B cell (primary cell): ENCODE results near the gene MORC1. TPM values are rescaled to one million over a fixed set of nuclear protein-coding genes. Genes with fewer than 3 reads are reported as not detected.

Experiments used
- ATAC-seq: fragments of 200-7000 bp; cut with Tn5 transposase; one replicate; pipeline ENCODE4 v1.10.0; 2021; ENCODE audit warnings: low read depth, mild to moderate bottlenecking, moderate number of reproducible peaks, moderate library complexity
- CTCF ChIA-PET: fragments of 350-600 bp; sonication (Branson Sonifier 250); formaldehyde crosslinking; loops from one replicate; lab custom pipeline; 2021; ENCODE audit warnings: antibody characterized with exemption, inconsistent platforms; lab: Charles Lee
- POLR2A ChIA-PET: fragments of 350-600 bp; sonication (Branson Sonifier 250); formaldehyde crosslinking; loops from one replicate; lab custom pipeline; 2021; ENCODE audit warnings: antibody characterized with exemption; lab: Charles Lee
- DNase-seq: peaks from one replicate; pipeline ENCODE4 v3.0.0; 2013
- H2AFZ ChIP-seq: 2 replicates; pipeline ENCODE4 v1.6.1; 2012; ENCODE audit warnings: mild to moderate bottlenecking, low read depth, low read length; ENCODE audit not compliant: insufficient read depth, poor library complexity, severe bottlenecking
- H3K27ac ChIP-seq, 2 donors: 1 replicate in 1 of 2; 2 replicates in 1 of 2; pipeline ENCODE4 v1.5.1; 2012 to 2013; ENCODE audit warnings: low read length in 2 of 2, mild to moderate bottlenecking in 2 of 2, moderate library complexity in 1 of 2
- H3K27me3 ChIP-seq, 4 experiments: fragments of 200-600 bp in 1 of 4; sonication (generic) in 1 of 4; replicated peaks in 1 of 4; 1 replicate in 2 of 4; 2 replicates in 2 of 4; pipeline versions ENCODE4 v1.6.1 to v1.7.0; 2013 to 2016; ENCODE audit warnings: low read length in 3 of 4, mild to moderate bottlenecking in 2 of 4, mixed read lengths in 1 of 4, moderate library complexity in 1 of 4; ENCODE audit not compliant: insufficient read depth in 4 of 4, control insufficient read depth in 3 of 4; ENCODE audit errors: control extremely low read depth in 1 of 4
- H3K36me3 ChIP-seq, 2 experiments: replicated peaks in 1 of 2; 1 replicate in 1 of 2; 2 replicates in 1 of 2; pipeline versions ENCODE4 v1.6.1 to v1.7.1; 2013; ENCODE audit warnings: low read length in 1 of 2; ENCODE audit not compliant: insufficient read depth in 2 of 2, control insufficient read depth in 1 of 2; ENCODE audit errors: control extremely low read depth in 1 of 2, extremely low read depth in 1 of 2
- H3K4me1 ChIP-seq, 2 donors: fragments of 200-600 bp in 1 of 2; sonication (generic) in 1 of 2; 1 replicate in 1 of 2; 2 replicates in 1 of 2; pipeline versions ENCODE4 v1.5.1 to v1.6.1; 2013 to 2017; ENCODE audit warnings: low read length in 2 of 2; ENCODE audit not compliant: control insufficient read depth in 2 of 2, insufficient read depth in 2 of 2
- H3K4me2 ChIP-seq: replicated peaks from 2 replicates; pipeline ENCODE3; 2012; ENCODE audit warnings: mild to moderate bottlenecking, low read depth, low read length; ENCODE audit not compliant: poor library complexity, severe bottlenecking
- H3K4me3 ChIP-seq, 5 experiments: fragments of 200-600 bp in 1 of 5; sonication (generic) in 1 of 5; 1 replicate in 3 of 5; 2 replicates in 2 of 5; pipeline versions ENCODE4 v1.5.1 to v1.7.0; 2011 to 2016; ENCODE audit warnings: low read length in 4 of 5, mild to moderate bottlenecking in 4 of 5, low read depth in 2 of 5, control low read depth in 1 of 5, moderate library complexity in 1 of 5; ENCODE audit not compliant: insufficient read depth in 1 of 5; ENCODE audit errors: control extremely low read depth in 1 of 5, extremely low read depth in 1 of 5
- H3K79me2 ChIP-seq: fragments of 200-600 bp; sonication (generic); one replicate; pipeline ENCODE4 v1.6.0; 2016; ENCODE audit warnings: low read length; ENCODE audit not compliant: control insufficient read depth, insufficient read depth
- H3K9ac ChIP-seq: fragments of 200-600 bp; sonication (generic); 2 replicates; pipeline ENCODE4 v1.6.1; 2017; ENCODE audit warnings: mild to moderate bottlenecking, low read length, moderate library complexity
- H3K9me3 ChIP-seq, 3 donors: one replicate each; pipeline versions ENCODE4 v1.6.1 to v1.7.1; 2013; ENCODE audit warnings: low read length in 2 of 3; ENCODE audit not compliant: control insufficient read depth in 2 of 3, insufficient read depth in 1 of 3; ENCODE audit errors: control extremely low read depth in 1 of 3
- H4K20me1 ChIP-seq: 2 replicates; pipeline ENCODE4 v1.6.0; 2012; ENCODE audit warnings: mild to moderate bottlenecking, low read length; ENCODE audit not compliant: insufficient read depth, control insufficient read depth, poor library complexity, severe bottlenecking
- H3K27ac Mint-ChIP-seq: one replicate; pipeline ENCODE4 v1.8.0; 2021; ENCODE audit warnings: mixed read lengths
- H3K27me3 Mint-ChIP-seq: one replicate; pipeline ENCODE4 v1.8.0; 2021; ENCODE audit warnings: mixed read lengths
- H3K4me1 Mint-ChIP-seq: one replicate; pipeline ENCODE4 v1.8.0; 2021; ENCODE audit warnings: mixed read lengths
- H3K4me3 Mint-ChIP-seq: one replicate; pipeline ENCODE4 v1.8.0; 2021; ENCODE audit warnings: mixed read lengths
- H3K9me3 Mint-ChIP-seq: one replicate; pipeline ENCODE4 v1.8.0; 2022; ENCODE audit warnings: mixed read lengths; ENCODE audit not compliant: insufficient read depth
- EZH2 ChIP-seq: IDR thresholded peaks from 2 replicates; pipeline ENCODE4 v1.6.1; 2012; ENCODE audit warnings: borderline replicate concordance, low read depth, mild to moderate bottlenecking, moderate library complexity, low read length; ENCODE audit not compliant: insufficient read depth, poor library complexity, severe bottlenecking
- WGBS: methylation state at CpG from one replicate; pipeline ENCODE4 v1.1.5; 2013; ENCODE audit warnings: missing lambda C conversion rate; ENCODE audit not compliant: insufficient coverage; 5-methylcytosine and 5-hydroxymethylcytosine counted together
- intact Hi-C: fragments of 100-400 bp; cut with micrococcal nuclease; formaldehyde crosslinking; loops from one replicate; pipeline ENCODE4 v1.10.0; 2022
- polyA plus RNA-seq: library from polyadenylated mRNA; depleted of rRNA; stranded (reverse); fragments of >200 nt; gene quantifications from 2 replicates; pipeline ENCODE4 v1.2.3, GENCODE V29; 2012
- total RNA-seq, 2 donors: library from RNA; stranded (reverse); fragments of 120-200 nt in 1 of 2; gene quantifications; 1 replicate in 1 of 2; 2 replicates in 1 of 2; pipeline versions ENCODE4 v1.2.3 to v1.2.4, GENCODE V29; 2013 to 2022
- TF ChIP-seq, protein P1 (sequence below): fragments of 200-600 bp; IDR thresholded peaks from one replicate; pipeline ENCODE4 v1.8.0; 2022; ENCODE audit warnings: antibody characterized with exemption, mild to moderate bottlenecking

MORC1 gene
- total and polyA plus RNA-seq, 2 donors (not counting 1 experiment from before 2014, with no cell fraction given): not detected

- Mint-ChIP-seq H3K4me1 (no peaks in the 10 kb centered on the region), H3K27me3 (peaks cover 2% of the 10 kb centered on the region), H3K27ac (no peak within 1 kb of the TSS), H3K4me3 (no peak within 1 kb of the TSS), H3K9me3 (no peaks in the 10 kb centered on the region)
- H3K4me2 ChIP-seq: no peak within 1 kb of the TSS
- H3K9ac ChIP-seq: no peak within 1 kb of the TSS
- ATAC-seq (no peak), DNase-seq (no peak)
- H3K36me3 ChIP-seq: no peaks in the 10 kb centered on the region
- H3K4me1 ChIP-seq: no peaks in the 10 kb centered on the region
- WGBS: no CpG with 5 or more reads among the region's 1 CpG
- no peaks in the 10 kb centered on the region for H4K20me1 ChIP-seq
- ChIA-PET POLR2A (no interaction called here), CTCF (no interaction called here)
- no peak within 1 kb of the TSS for H3K4me3 ChIP-seq
- H3K27ac ChIP-seq: no peak within 1 kb of the TSS
- no peaks in the 10 kb centered on the region for H3K79me2 ChIP-seq
- TF ChIP-seq, protein P1, sequence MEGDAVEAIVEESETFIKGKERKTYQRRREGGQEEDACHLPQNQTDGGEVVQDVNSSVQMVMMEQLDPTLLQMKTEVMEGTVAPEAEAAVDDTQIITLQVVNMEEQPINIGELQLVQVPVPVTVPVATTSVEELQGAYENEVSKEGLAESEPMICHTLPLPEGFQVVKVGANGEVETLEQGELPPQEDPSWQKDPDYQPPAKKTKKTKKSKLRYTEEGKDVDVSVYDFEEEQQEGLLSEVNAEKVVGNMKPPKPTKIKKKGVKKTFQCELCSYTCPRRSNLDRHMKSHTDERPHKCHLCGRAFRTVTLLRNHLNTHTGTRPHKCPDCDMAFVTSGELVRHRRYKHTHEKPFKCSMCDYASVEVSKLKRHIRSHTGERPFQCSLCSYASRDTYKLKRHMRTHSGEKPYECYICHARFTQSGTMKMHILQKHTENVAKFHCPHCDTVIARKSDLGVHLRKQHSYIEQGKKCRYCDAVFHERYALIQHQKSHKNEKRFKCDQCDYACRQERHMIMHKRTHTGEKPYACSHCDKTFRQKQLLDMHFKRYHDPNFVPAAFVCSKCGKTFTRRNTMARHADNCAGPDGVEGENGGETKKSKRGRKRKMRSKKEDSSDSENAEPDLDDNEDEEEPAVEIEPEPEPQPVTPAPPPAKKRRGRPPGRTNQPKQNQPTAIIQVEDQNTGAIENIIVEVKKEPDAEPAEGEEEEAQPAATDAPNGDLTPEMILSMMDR: no peak
- no peak for TF ChIP-seq EZH2
- intact Hi-C loops: no loop called here
- H3K27me3 ChIP-seq: peaks cover 0 to 4% (median 0%) of the 10 kb centered on the region in 4 experiments
- H3K9me3 ChIP-seq: no peaks in the 10 kb centered on the region
- H2AFZ ChIP-seq: no peak within 1 kb of the TSS
These were observed 164.2 kb downstream of the MORC1 start, which contains the start of gene GUCA1C for GRCh38 chr3:108953700-108954099. GUCA1C (minus strand) TSS chr3:108953879; CDS start chr3:108953762, 117 bp downstream.

- TF ChIP-seq, protein P1: no peak
- TF ChIP-seq EZH2: no peak
- CTCF ChIA-PET: no interaction called here
- Histone ChIP-seq H2AFZ (no peak overlapping the region), H3K4me2 (no peak overlapping the region), H3K4me1 (no peaks in the 10 kb centered on the region), H4K20me1 (no peaks in the 10 kb centered on the region), H3K36me3 (no peaks in the 10 kb centered on the region), H3K4me3 (no peak overlapping the region), H3K27me3 (peaks cover 0 to 4% (median 0%) of the 10 kb centered on the region in 4 experiments), H3K9ac (no peak overlapping the region), H3K9me3 (no peaks in the 10 kb centered on the region), H3K27ac (no peak overlapping the region), H3K79me2 (no peaks in the 10 kb centered on the region)
- intact Hi-C loops: no loop called here
- POLR2A ChIA-PET: no interaction called here
- Mint-ChIP-seq H3K4me3 (no peak overlapping the region), H3K27ac (no peak overlapping the region), H3K27me3 (peaks cover 2% of the 10 kb centered on the region), H3K4me1 (no peaks in the 10 kb centered on the region), H3K9me3 (no peaks in the 10 kb centered on the region)
- WGBS: no CpG with 5 or more reads among the region's 4 CpGs
- DNase-seq (no peak), ATAC-seq (no peak)
These were observed 164.7 kb downstream of the MORC1 start for GRCh38 chr3:108953210-108953609.
